WI38 (cell line): ENCODE results near the gene SCN1B.

Experiments used
- H3K4me3 ChIP-seq: 2 replicates; pipeline ENCODE4 v1.5.1; 2011; ENCODE audit warnings: low read depth, mild to moderate bottlenecking, control low read depth, low read length
- TF ChIP-seq, protein P1 (sequence below): IDR thresholded peaks from 2 replicates; pipeline ENCODE4 v1.5.1; 2012; ENCODE audit warnings: low read depth, mild to moderate bottlenecking, control low read depth, low read length

SCN1B gene

DNA sequence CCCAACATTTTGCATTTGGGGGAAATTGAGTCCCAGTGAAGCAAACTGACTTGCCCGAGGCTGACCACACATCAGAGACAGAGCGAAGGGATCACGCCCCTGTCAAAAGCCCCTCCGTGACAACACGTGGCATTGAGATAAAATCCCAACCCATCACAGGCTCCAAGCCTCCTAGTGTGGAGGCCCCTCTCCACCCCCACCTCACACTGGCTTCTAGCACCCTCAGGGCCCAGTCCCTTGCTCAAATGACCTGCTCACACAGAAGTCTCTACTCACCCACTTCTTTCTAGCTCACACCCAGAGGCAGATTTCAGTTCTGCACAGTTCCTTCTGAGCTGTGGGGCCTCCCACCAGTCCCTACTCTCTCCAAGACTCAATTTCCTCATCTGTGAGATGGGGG lies 21.5 kb downstream of the SCN1B start:
- TF ChIP-seq, protein P1, sequence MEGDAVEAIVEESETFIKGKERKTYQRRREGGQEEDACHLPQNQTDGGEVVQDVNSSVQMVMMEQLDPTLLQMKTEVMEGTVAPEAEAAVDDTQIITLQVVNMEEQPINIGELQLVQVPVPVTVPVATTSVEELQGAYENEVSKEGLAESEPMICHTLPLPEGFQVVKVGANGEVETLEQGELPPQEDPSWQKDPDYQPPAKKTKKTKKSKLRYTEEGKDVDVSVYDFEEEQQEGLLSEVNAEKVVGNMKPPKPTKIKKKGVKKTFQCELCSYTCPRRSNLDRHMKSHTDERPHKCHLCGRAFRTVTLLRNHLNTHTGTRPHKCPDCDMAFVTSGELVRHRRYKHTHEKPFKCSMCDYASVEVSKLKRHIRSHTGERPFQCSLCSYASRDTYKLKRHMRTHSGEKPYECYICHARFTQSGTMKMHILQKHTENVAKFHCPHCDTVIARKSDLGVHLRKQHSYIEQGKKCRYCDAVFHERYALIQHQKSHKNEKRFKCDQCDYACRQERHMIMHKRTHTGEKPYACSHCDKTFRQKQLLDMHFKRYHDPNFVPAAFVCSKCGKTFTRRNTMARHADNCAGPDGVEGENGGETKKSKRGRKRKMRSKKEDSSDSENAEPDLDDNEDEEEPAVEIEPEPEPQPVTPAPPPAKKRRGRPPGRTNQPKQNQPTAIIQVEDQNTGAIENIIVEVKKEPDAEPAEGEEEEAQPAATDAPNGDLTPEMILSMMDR, result no peak
- H3K4me3 ChIP-seq, result no peak overlapping the region

DNA sequence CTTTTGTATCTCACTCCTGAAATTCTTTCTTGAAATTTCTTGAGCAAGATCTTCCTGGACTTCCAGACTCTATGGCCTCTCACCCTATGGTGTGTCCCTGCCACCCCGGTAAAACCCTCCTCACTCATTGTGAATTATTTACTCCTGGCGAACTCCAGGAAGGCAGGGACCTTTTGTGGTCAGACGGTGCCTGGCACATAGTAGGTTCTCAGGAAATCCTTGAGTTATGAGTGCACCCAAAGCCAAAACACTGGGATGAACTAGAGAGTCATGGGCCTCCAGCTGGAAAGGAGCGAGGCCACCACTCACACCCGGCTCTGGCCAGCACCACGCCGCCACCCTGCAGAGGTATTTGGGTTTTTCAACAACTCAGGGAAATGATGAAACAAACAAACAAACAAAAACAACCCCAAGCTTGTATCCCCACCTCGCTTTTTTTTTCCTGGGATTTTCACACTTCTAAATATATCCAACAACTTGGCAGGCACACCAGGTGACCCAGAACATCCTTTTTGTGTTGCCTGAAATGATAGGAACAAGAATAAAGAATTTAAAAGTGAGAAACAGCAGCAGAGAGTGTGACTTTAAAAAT lies 22.4 kb downstream of the SCN1B start:
- H3K4me3 ChIP-seq, result no peak overlapping the region
- TF ChIP-seq, protein P1, result no peak

DNA sequence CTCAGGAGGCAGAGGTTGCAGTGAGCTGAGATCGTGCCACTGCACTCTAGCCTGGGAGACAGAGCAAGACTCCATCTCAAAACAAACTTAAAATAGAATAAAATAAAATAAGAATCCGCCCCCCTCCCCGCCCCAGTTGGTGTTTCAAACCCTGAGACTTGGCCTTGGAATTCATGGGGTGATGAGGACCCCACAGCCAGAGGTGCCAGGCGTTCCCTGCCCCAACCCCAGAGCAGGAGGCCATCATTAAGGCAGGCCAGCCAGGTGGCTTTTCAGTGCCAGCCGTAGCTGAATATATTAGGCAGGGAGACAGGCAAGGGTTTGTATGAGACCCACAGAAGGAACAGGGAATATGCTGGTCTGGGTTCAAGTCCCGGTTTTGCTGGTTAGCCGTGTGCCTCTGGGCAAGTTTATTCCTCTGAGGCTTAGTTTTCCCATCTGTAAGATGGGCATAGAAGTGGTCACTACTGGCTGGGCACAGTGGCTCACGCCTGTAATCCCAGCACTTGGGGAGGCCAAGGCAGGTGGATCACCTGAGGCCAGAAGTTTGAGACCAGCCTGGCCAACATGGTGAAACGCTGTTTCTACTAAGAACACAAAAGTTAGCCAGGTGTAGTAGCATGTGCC lies 23.5 kb downstream of the SCN1B start:
- TF ChIP-seq, protein P1, result no peak
- H3K4me3 ChIP-seq, result no peak overlapping the region

DNA sequence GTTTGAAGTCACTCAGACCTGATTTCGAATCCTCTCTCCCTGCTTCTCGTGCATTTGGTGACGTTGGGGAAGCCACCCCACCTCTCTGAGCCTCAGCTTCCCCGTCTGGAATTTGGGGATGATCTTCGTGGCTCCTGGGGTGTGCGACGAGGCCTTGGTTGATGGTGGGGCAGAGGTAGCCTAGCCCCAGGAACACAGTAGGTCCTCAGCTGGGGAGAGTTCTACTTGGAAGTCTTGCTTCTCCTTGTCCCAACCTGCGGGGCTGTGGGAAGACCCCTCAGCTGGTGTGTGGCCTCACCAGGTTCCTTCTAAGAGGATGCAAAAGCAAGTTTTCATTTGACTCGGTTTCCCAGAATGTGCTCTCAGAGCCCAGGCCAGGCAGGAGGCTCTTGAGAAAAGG lies 24.4 kb downstream of the SCN1B start:
- TF ChIP-seq, protein P1, result no peak
- no peak overlapping the region for H3K4me3 ChIP-seq

DNA sequence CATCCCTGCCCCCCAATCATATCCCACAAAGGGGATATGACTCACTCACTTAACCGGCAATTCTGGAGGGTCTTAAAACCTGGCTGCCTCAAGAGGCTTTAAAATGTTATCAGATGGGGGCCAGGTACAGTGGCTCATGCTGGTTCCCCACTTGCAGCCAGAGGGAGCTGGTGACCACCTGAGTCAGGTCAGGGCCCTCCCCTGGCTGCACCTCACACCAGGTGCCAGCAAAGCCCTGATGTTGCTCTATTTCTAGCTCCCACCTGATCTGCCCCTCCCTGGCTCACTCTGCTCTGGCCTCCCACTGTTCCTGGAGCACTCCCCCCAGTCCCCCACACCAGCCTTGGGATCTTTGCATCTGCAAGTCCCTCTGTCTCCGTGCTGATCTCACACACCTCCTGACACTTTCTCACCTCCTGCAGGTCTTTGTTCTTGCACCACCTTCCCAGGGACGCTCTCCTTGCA lies 25.5 kb downstream of the SCN1B start:
- TF ChIP-seq, protein P1, result no peak
- H3K4me3 ChIP-seq, result no peak overlapping the region

DNA sequence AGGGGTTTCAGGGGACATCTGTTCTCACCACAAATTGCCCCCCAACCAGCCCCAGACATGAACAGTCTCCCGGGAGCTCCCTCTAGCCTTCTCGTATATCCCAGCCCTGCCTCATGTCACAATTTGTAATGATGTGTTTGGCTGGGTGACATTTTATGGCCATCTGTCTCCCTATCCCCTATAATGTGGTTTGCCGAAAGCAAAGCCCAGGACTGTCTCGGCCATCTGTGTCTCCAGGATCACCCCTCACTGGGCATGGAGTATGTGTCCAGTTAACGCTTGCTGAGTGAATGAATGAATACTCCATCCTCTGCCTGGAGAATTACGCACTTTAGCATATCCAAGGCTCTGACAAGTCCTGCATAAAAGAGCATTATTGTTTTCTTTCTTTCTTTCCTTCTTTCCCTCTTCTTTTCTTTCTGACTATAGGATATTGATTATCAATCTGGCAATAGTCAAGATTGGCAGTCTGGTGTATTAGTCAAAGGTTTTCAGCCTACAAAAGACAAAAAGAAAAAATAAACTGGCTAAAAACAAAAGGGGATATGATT lies 26.3 kb downstream of the SCN1B start:
- TF ChIP-seq, protein P1, result no peak

DNA sequence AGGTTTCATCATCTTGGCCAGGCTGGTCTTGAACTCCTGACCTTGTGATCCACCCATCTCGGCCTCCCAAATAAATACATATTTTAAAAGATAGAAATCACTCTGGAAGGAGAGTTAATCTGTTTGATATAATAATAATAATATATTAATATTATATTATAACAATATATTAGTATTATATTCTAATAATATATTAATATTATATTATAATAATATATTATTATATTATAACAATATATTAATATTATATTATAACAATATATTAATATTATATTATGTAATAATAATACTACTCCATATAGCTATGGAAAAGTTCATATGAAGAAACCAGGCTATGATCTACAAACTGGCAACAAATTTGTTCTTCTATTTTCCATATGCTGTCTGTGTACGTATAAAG lies 28.1 kb downstream of the SCN1B start:
- H3K4me3 ChIP-seq, result no peak overlapping the region
- TF ChIP-seq, protein P1, result no peak

More for the DNA sequence above, 26.3 kb downstream of the SCN1B start:
- H3K4me3 ChIP-seq, result no peak overlapping the region
